Stromal cell of bone marrow (primary cell): ENCODE results near the gene ITGB5.
"Not testable (repeated sequence)": the region's sequence is repeated elsewhere in the genome, so short reads cannot be mapped to it uniquely, and the experiment has no call there.

Experiments used
- DNase-seq: peaks from one replicate; pipeline ENCODE4 v3.0.0-alpha.2; 2012; ENCODE audit warnings: low read depth

ITGB5 gene

GRCh38 chr3:124812291-124813265 lies 74.6 kb downstream of the ITGB5 start:
- peak; percentile 92 for DNase-seq

- peak; percentile 73 for DNase-seq
Measured at GRCh38 chr3:124811436-124811835, 75.7 kb downstream of the ITGB5 start.

GRCh38 chr3:124810970-124811369 lies 76.2 kb downstream of the ITGB5 start:
- no peak for DNase-seq

GRCh38 chr3:124809039-124809438 lies 78.1 kb downstream of the ITGB5 start:
- no peak for DNase-seq

GRCh38 chr3:124805671-124806070 lies 81.5 kb downstream of the ITGB5 start:
- DNase-seq, result no peak

GRCh38 chr3:124804875-124805274 lies 82.3 kb downstream of the ITGB5 start:
- DNase-seq, result no peak

- no peak for DNase-seq
Measured at GRCh38 chr3:124802702-124803101, 84.5 kb downstream of the ITGB5 start.

GRCh38 chr3:124802061-124802698 lies 85.0 kb downstream of the ITGB5 start:
- no peak for DNase-seq

GRCh38 chr3:124800511-124801258 lies 86.5 kb downstream of the ITGB5 start:
- no peak for DNase-seq

- DNase-seq, result no peak
Measured at GRCh38 chr3:124800076-124800475, 87.1 kb downstream of the ITGB5 start.

GRCh38 chr3:124799676-124800075 lies 87.5 kb downstream of the ITGB5 start:
- no peak for DNase-seq

GRCh38 chr3:124797426-124797945 lies 89.7 kb downstream of the ITGB5 start:
- DNase-seq, result no peak

- no peak for DNase-seq
Measured at GRCh38 chr3:124796477-124796876, 90.7 kb downstream of the ITGB5 start.

GRCh38 chr3:124793054-124793739 lies 94.0 kb downstream of the ITGB5 start:
- DNase-seq, result peak; percentile 28

GRCh38 chr3:124792341-124793040 lies 94.7 kb downstream of the ITGB5 start:
- no peak for DNase-seq

- peak; percentile 95 for DNase-seq
Measured at GRCh38 chr3:124791639-124792151, 95.5 kb downstream of the ITGB5 start.

GRCh38 chr3:124791142-124791541 lies 96.0 kb downstream of the ITGB5 start:
- peak; percentile 76 for DNase-seq

- DNase-seq, result not testable (repeated sequence)
Measured at GRCh38 chr3:124789103-124789502, 98.1 kb downstream of the ITGB5 start.

GRCh38 chr3:124788254-124788745 lies 98.9 kb downstream of the ITGB5 start:
- no peak for DNase-seq

- peak; percentile 67 for DNase-seq
Measured at GRCh38 chr3:124787476-124788195, 99.5 kb downstream of the ITGB5 start.
